ENCODE data around the gene MYPOP.

The MYPOP gene

GRCh38 chr19:45862271-45862563 is 40.2 kb downstream of the MYPOP start:
- no peak for TF ChIP-seq CTCF (IDR thresholded peaks at IDR 0.05; ENCODE audit: extremely low read depth, missing control alignments)

GRCh38 chr19:45860359-45861259 is 41.8 kb downstream of the MYPOP start:
- no peak for TF ChIP-seq CTCF (IDR thresholded peaks at IDR 0.05; ENCODE audit: extremely low read depth, missing control alignments)
- DNase-seq (ENCODE audit: low spot score): no peak

More at GRCh38 chr19:45862271-45862563, 40.2 kb downstream of the MYPOP start:
- DNase-seq (ENCODE audit: low spot score): no peak

- TF ChIP-seq CTCF (IDR thresholded peaks at IDR 0.05; ENCODE audit: extremely low read depth, missing control alignments): no peak
- no peak for DNase-seq (ENCODE audit: low spot score)
Observed at GRCh38 chr19:45854167-45854778, 48.1 kb downstream of the MYPOP start.

GRCh38 chr19:45852983-45853382 is 49.4 kb downstream of the MYPOP start:
- DNase-seq (ENCODE audit: low spot score): no peak
- TF ChIP-seq CTCF (IDR thresholded peaks at IDR 0.05; ENCODE audit: extremely low read depth, missing control alignments): no peak

GRCh38 chr19:45852145-45852750 is 50.2 kb downstream of the MYPOP start:
- TF ChIP-seq CTCF (IDR thresholded peaks at IDR 0.05; ENCODE audit: extremely low read depth, missing control alignments): no peak
- DNase-seq (ENCODE audit: low spot score): no peak

- DNase-seq (ENCODE audit: low spot score): no peak
- no peak for TF ChIP-seq CTCF (IDR thresholded peaks at IDR 0.05; ENCODE audit: extremely low read depth, missing control alignments)
Observed at GRCh38 chr19:45848922-45849321, 53.5 kb downstream of the MYPOP start.

- DNase-seq (ENCODE audit: low spot score): no peak
- TF ChIP-seq CTCF (IDR thresholded peaks at IDR 0.05; ENCODE audit: extremely low read depth, missing control alignments): no peak
Observed at GRCh38 chr19:45847663-45848062, 54.8 kb downstream of the MYPOP start.

All from GM20000 (cell line).